Measurements from ENCODE around the gene DNAJB2.

DNAJB2 gene

GRCh38 chr2:219270055-219270372 is 9.2 kb upstream of the DNAJB2 start:
- Histone ChIP-seq H3K9me3 (no peaks in the 10 kb centered on the region), H3K4me1 (0 out of 2 replicates have a peak, but pooled peaks cover 4% of the 10 kb centered on the region), H3K4me3 (no peak overlapping the region), H3K36me3 (replicated peaks) (no peaks in the 10 kb centered on the region), H3K27me3 (ENCODE audit: low read depth) (no peaks in the 10 kb centered on the region; the same call in 1 of the 2 replicates)
- in situ Hi-C loops (cut with MboI; ENCODE audit: low sequenced_read_pairs): no loop called here
- no peak for DNase-seq (ENCODE audit: low spot score in 2 of 2)

GRCh38 chr2:219271021-219271420 is 8.1 kb upstream of the DNAJB2 start:
- in situ Hi-C loops (cut with MboI; ENCODE audit: low sequenced_read_pairs): no loop called here
- no peaks in the 10 kb centered on the region; the same call in 1 of the 2 replicates for H3K27me3 ChIP-seq (ENCODE audit: low read depth)
- 0 out of 2 replicates have a peak, but pooled peaks cover 4% of the 10 kb centered on the region for H3K4me1 ChIP-seq
- no peak for DNase-seq (ENCODE audit: low spot score in 2 of 2)
- no peak overlapping the region for H3K4me3 ChIP-seq
- H3K9me3 ChIP-seq: no peaks in the 10 kb centered on the region
- no peaks in the 10 kb centered on the region for H3K36me3 ChIP-seq (replicated peaks)

GRCh38 chr2:219272356-219272755 is 6.8 kb upstream of the DNAJB2 start:
- in situ Hi-C loops (cut with MboI; ENCODE audit: low sequenced_read_pairs): no loop called here

GRCh38 chr2:219272995-219273394 is 6.2 kb upstream of the DNAJB2 start:
- in situ Hi-C loops (cut with MboI; ENCODE audit: low sequenced_read_pairs): no loop called here
- Histone ChIP-seq H3K4me3 (no peak overlapping the region), H3K4me1 (peaks cover 8% of the 10 kb centered on the region), H3K9me3 (no peaks in the 10 kb centered on the region), H3K36me3 (replicated peaks) (no peaks in the 10 kb centered on the region), H3K27me3 (ENCODE audit: low read depth) (no peaks in the 10 kb centered on the region; the same call in 1 of the 2 replicates)
- DNase-seq (ENCODE audit: low spot score in 2 of 2): no peak

More at GRCh38 chr2:219272356-219272755, 6.8 kb upstream of the DNAJB2 start:
- 0 out of 2 replicates have a peak, but pooled peaks cover 4% of the 10 kb centered on the region for H3K4me1 ChIP-seq
- H3K4me3 ChIP-seq: no peak overlapping the region
- H3K9me3 ChIP-seq: no peaks in the 10 kb centered on the region
- H3K36me3 ChIP-seq (replicated peaks): no peaks in the 10 kb centered on the region
- no peaks in the 10 kb centered on the region; the same call in 1 of the 2 replicates for H3K27me3 ChIP-seq (ENCODE audit: low read depth)
- DNase-seq (ENCODE audit: low spot score in 2 of 2): no peak

- Histone ChIP-seq H3K4me1 (peaks cover 12% of the 10 kb centered on the region), H3K9me3 (no peaks in the 10 kb centered on the region), H3K4me3 (no peak overlapping the region), H3K36me3 (replicated peaks) (no peaks in the 10 kb centered on the region), H3K27me3 (ENCODE audit: low read depth) (no peaks in the 10 kb centered on the region; the same call in 1 of the 2 replicates)
- no peak for DNase-seq (ENCODE audit: low spot score in 2 of 2)
- in situ Hi-C loops (cut with MboI; ENCODE audit: low sequenced_read_pairs): no loop called here
Observed at GRCh38 chr2:219273937-219274336, 5.2 kb upstream of the DNAJB2 start.

- in situ Hi-C loops (cut with MboI; ENCODE audit: low sequenced_read_pairs): no loop called here
- Histone ChIP-seq H3K4me3 (no peak overlapping the region), H3K9me3 (no peaks in the 10 kb centered on the region), H3K27me3 (ENCODE audit: low read depth) (no peaks in the 10 kb centered on the region; the same call in 1 of the 2 replicates), H3K4me1 (peaks cover 12% of the 10 kb centered on the region), H3K36me3 (replicated peaks) (no peaks in the 10 kb centered on the region)
- no peak for DNase-seq (ENCODE audit: low spot score in 2 of 2)
Observed at GRCh38 chr2:219274361-219274921, 4.7 kb upstream of the DNAJB2 start.

- peaks cover 12% of the 10 kb centered on the region for H3K4me1 ChIP-seq
- H3K4me3 ChIP-seq: peak overlapping the region; percentile 48; the same call in 1 of the 2 replicates
- in situ Hi-C loops (cut with MboI; ENCODE audit: low sequenced_read_pairs): no loop called here
- H3K9me3 ChIP-seq: no peaks in the 10 kb centered on the region
- no peaks in the 10 kb centered on the region; the same call in 1 of the 2 replicates for H3K27me3 ChIP-seq (ENCODE audit: low read depth)
- peaks cover 3% of the 10 kb centered on the region; the same call in 1 of the 2 replicates for H3K36me3 ChIP-seq (replicated peaks)
- DNase-seq (ENCODE audit: low spot score in 2 of 2): peak; percentile 74 to 86
Observed at GRCh38 chr2:219277703-219278654, 1.2 kb upstream of the DNAJB2 start.

- in situ Hi-C loops (cut with MboI; ENCODE audit: low sequenced_read_pairs): no loop called here
- Histone ChIP-seq H3K27me3 (ENCODE audit: low read depth) (no peaks in the 10 kb centered on the region), H3K4me1 (peaks cover 12% of the 10 kb centered on the region), H3K4me3 (peak overlapping the region; percentile 48), H3K36me3 (replicated peaks) (peaks cover 3% of the 10 kb centered on the region; the same call in 1 of the 2 replicates), H3K9me3 (no peaks in the 10 kb centered on the region)
- DNase-seq (ENCODE audit: low spot score in 2 of 2): no peak
Observed at GRCh38 chr2:219278655-219279150, 463 bp upstream of the DNAJB2 start.

- in situ Hi-C loops (cut with MboI; ENCODE audit: low sequenced_read_pairs): no loop called here
- H3K27me3 ChIP-seq (ENCODE audit: low read depth): no peaks in the 10 kb centered on the region
- H3K4me1 ChIP-seq: peaks cover 12% of the 10 kb centered on the region
- H3K4me3 ChIP-seq: peak overlapping the region; percentile 48
- peaks cover 11% of the 10 kb centered on the region for H3K36me3 ChIP-seq (replicated peaks)
- DNase-seq (ENCODE audit: low spot score in 2 of 2): no peak
- H3K9me3 ChIP-seq: no peaks in the 10 kb centered on the region
Observed at GRCh38 chr2:219279916-219280516, 850 bp downstream of the DNAJB2 start.

GRCh38 chr2:219280651-219281050 is 1.5 kb downstream of the DNAJB2 start:
- H3K9me3 ChIP-seq: no peaks in the 10 kb centered on the region
- no peaks in the 10 kb centered on the region for H3K27me3 ChIP-seq (ENCODE audit: low read depth)
- peaks cover 13% of the 10 kb centered on the region for H3K36me3 ChIP-seq (replicated peaks)
- peaks cover 12% of the 10 kb centered on the region for H3K4me1 ChIP-seq
- no peak overlapping the region for H3K4me3 ChIP-seq
- no peak for DNase-seq (ENCODE audit: low spot score in 2 of 2)
- in situ Hi-C loops (cut with MboI; ENCODE audit: low sequenced_read_pairs): no loop called here

- no peaks in the 10 kb centered on the region for H3K9me3 ChIP-seq
- no peaks in the 10 kb centered on the region for H3K27me3 ChIP-seq (ENCODE audit: low read depth)
- no peak for DNase-seq (ENCODE audit: low spot score in 2 of 2)
- peaks cover 12% of the 10 kb centered on the region for H3K4me1 ChIP-seq
- no peak overlapping the region for H3K4me3 ChIP-seq
- in situ Hi-C loops (cut with MboI; ENCODE audit: low sequenced_read_pairs): no loop called here
- peaks cover 13% of the 10 kb centered on the region for H3K36me3 ChIP-seq (replicated peaks)
Observed at GRCh38 chr2:219281588-219281987, 2.4 kb downstream of the DNAJB2 start.

- no peak for DNase-seq (ENCODE audit: low spot score in 2 of 2)
- H3K36me3 ChIP-seq (replicated peaks): peaks cover 13% of the 10 kb centered on the region
- H3K9me3 ChIP-seq: no peaks in the 10 kb centered on the region
- H3K4me1 ChIP-seq: peaks cover 12% of the 10 kb centered on the region
- in situ Hi-C loops (cut with MboI; ENCODE audit: low sequenced_read_pairs): no loop called here
- H3K27me3 ChIP-seq (ENCODE audit: low read depth): no peaks in the 10 kb centered on the region
- H3K4me3 ChIP-seq: no peak overlapping the region
Observed at GRCh38 chr2:219282375-219282774, 3.2 kb downstream of the DNAJB2 start.

GRCh38 chr2:219282943-219283581 is 3.9 kb downstream of the DNAJB2 start:
- Histone ChIP-seq H3K9me3 (no peaks in the 10 kb centered on the region), H3K36me3 (replicated peaks) (peaks cover 13% of the 10 kb centered on the region), H3K27me3 (ENCODE audit: low read depth) (no peaks in the 10 kb centered on the region), H3K4me1 (peaks cover 8% of the 10 kb centered on the region), H3K4me3 (no peak overlapping the region)
- in situ Hi-C loops (cut with MboI; ENCODE audit: low sequenced_read_pairs): no loop called here
- DNase-seq (ENCODE audit: low spot score in 2 of 2): no peak
